Vagina (tissue), 2 donors: Measurements from ENCODE around the gene FAM32A. TPM values are rescaled to one million over a fixed set of nuclear protein-coding genes. Genes with fewer than 3 reads are reported as not detected.

ENCODE experiments used
- DNase-seq, 2 donors: peaks; one replicate each; pipeline ENCODE4 v3.0.0-alpha.2; 2017; ENCODE audit errors: extremely low spot score in 2 of 2
- H3K27ac ChIP-seq: fragments of 200-600 bp; sonication (generic); one replicate; pipeline ENCODE4 v1.5.1; 2019
- H3K27me3 ChIP-seq: fragments of 200-600 bp; sonication (generic); one replicate; pipeline ENCODE4 v1.5.1; 2019
- H3K36me3 ChIP-seq, 2 donors: fragments of 200-600 bp; sonication (generic); one replicate each; pipeline ENCODE4 v1.5.1; 2017 to 2019
- H3K4me1 ChIP-seq: fragments of 200-600 bp; sonication (generic); one replicate; pipeline ENCODE4 v1.5.1; 2019
- H3K4me3 ChIP-seq, 2 donors: fragments of 200-600 bp; sonication (generic); 1 replicate in 1 of 2; 2 replicates in 1 of 2; pipeline ENCODE4 v1.5.1; 2016 to 2019
- H3K9me3 ChIP-seq: fragments of 200-600 bp; sonication (generic); one replicate; pipeline ENCODE4 v1.5.1; 2019
- CTCF ChIP-seq, 3 experiments: fragments of 450-650 bp in 2 of 3; fragments of 200-600 bp in 1 of 3; sonication (generic) in 1 of 3; IDR thresholded peaks; one replicate each; pipeline ENCODE4 v1.5.1; 2017 to 2019; ENCODE audit warnings: antibody characterized with exemption in 3 of 3, mild to moderate bottlenecking in 2 of 3, moderate library complexity in 2 of 3
- POLR2A ChIP-seq, 2 donors: fragments of 450-650 bp; IDR thresholded peaks; one replicate each; pipeline ENCODE4 v1.6.1; 2017; ENCODE audit warnings: antibody characterized with exemption in 2 of 2, mild to moderate bottlenecking in 2 of 2, moderate library complexity in 2 of 2
- POLR2AphosphoS5 ChIP-seq, 2 donors: sonication (generic); formaldehyde crosslinking; IDR thresholded peaks; one replicate each; pipeline ENCODE4 v1.9.0; 2017; ENCODE audit warnings: antibody characterized with exemption in 2 of 2, mild to moderate bottlenecking in 2 of 2, low read depth in 1 of 2; ENCODE audit not compliant: insufficient read depth in 1 of 2
- intact Hi-C: fragments of 100-400 bp; cut with DNase I; formaldehyde crosslinking; loops from one replicate; pipeline ENCODE4 v1.15.1; 2023
- total RNA-seq: library from RNA; depleted of rRNA; stranded (reverse); fragments of >200 nt; gene quantifications from one replicate; pipeline ENCODE4 v1.2.3, GENCODE V29; 2016

Gene FAM32A
- total RNA-seq, 1 donor from 2014 or later = 57.2 TPM

DNA sequence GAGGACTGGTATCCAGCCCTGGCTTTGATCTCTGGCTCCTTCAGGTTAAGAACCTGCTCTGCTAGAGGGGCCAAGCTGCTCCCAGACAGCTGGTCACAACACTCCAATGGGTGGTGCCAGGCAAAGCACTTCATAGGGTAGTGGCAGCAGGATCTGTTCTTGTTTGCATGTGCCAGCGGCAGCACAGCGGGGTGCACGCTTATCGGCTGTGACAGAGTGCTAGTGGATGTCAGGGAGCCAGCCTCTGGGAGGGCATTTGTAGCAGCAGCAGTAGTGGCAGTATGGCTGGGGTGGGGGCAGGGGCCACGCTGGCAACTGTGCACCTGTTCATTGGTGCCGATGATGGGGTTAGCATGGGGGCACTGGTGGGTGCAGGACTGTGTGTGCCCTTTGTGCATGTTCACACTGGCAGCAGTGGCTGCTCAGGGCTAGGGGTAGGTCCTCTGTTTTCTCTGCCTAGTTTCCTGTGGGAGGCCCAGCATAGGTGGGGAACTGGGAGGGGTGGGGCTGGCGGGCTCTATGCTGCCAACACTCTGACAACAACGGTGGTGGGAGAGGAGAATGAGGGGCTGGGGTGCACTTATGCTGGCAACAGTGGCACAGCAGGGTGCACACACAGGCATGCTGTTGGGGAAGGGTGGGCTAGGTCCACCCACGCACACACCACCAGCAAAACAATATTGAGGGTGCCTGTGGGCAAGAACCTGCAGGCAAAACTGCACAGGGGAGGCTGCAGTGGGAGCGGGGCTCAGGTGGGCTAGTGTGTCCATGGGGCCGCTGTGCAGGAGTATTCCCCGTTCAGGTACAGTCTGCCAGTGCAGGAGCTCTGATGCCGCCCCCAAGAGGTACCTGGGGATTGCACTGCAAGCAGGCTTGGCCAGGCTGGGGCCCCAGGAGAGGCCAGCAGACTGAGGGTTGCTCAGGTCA is 31.8 kb downstream of the FAM32A start:
- no peak for DNase-seq
- Histone ChIP-seq H3K36me3 (peaks cover 0 to 43% of the 10 kb centered on the region in 2 donors), H3K9me3 (peaks cover 18% of the 10 kb centered on the region), H3K27ac (no peak overlapping the region), H3K27me3 (no peaks in the 10 kb centered on the region), H3K4me1 (no peaks in the 10 kb centered on the region), H3K4me3 (no peak overlapping the region)
- intact Hi-C loops = no loop called here
- TF ChIP-seq POLR2A (IDR thresholded peaks at IDR 0.05) = no peak
- no peak for TF ChIP-seq CTCF (IDR thresholded peaks at IDR 0.05)
- no peak for TF ChIP-seq POLR2AphosphoS5 (IDR thresholded peaks at IDR 0.05; ENCODE audit: insufficient read depth in 1 of 2, low read depth in 1 of 2)

DNA sequence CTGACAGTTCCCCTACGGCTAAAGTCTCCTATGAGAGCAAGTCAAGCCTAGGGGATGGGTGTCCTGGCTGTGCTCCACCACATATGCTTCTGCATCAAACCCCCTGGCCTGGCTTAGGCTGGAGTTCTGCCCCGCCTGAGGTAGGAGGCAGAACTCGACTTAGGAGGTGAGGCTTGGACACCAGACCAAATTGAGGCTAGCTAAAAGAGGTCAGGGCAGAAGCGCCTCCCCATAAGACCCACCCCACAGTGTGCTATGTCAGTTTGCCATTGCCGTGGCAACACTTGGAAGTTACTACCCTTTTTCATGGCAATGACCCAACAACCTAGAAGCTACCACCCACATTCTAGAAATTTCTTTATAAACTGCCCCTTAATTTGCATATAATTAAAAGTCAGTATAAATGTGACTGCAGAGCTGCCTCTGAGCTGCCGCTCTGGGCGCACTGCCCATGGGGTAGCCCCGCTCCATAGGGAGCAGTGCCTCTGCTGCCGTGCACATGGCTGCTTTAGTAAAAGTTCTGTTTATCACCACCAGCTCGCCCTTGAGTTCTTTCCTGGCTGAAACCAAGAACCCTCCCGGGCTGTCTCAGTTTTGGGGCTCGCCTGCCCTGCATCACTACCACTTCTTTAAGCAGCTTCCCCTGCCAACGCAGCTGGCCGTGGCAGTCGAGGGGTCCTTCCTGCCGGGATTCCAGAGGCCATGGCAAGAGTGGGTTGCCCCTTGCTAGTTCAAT is 32.7 kb downstream of the FAM32A start:
- Histone ChIP-seq H3K9me3 (peaks cover 18% of the 10 kb centered on the region), H3K4me1 (no peaks in the 10 kb centered on the region), H3K4me3 (no peak overlapping the region), H3K36me3 (peaks cover 0 to 52% of the 10 kb centered on the region in 2 donors), H3K27me3 (no peaks in the 10 kb centered on the region), H3K27ac (no peak overlapping the region)
- intact Hi-C loops = no loop called here
- TF ChIP-seq POLR2A (IDR thresholded peaks at IDR 0.05) (no peak), POLR2AphosphoS5 (IDR thresholded peaks at IDR 0.05; ENCODE audit: insufficient read depth in 1 of 2, low read depth in 1 of 2) (no peak), CTCF (IDR thresholded peaks at IDR 0.05) (no peak)
- no peak for DNase-seq

GRCh38 chr19:16218851-16219250 is 33.6 kb downstream of the FAM32A start:
- DNase-seq = no peak
- H3K4me1 ChIP-seq = no peaks in the 10 kb centered on the region
- no peak overlapping the region for H3K27ac ChIP-seq
- TF ChIP-seq POLR2A (IDR thresholded peaks at IDR 0.05) (no peak), CTCF (IDR thresholded peaks at IDR 0.05) (no peak), POLR2AphosphoS5 (IDR thresholded peaks at IDR 0.05; ENCODE audit: insufficient read depth in 1 of 2, low read depth in 1 of 2) (no peak)
- H3K36me3 ChIP-seq = peaks cover 0 to 61% of the 10 kb centered on the region in 2 donors
- intact Hi-C loops = no loop called here
- no peaks in the 10 kb centered on the region for H3K27me3 ChIP-seq
- peaks cover 18% of the 10 kb centered on the region for H3K9me3 ChIP-seq
- H3K4me3 ChIP-seq = no peak overlapping the region

DNA sequence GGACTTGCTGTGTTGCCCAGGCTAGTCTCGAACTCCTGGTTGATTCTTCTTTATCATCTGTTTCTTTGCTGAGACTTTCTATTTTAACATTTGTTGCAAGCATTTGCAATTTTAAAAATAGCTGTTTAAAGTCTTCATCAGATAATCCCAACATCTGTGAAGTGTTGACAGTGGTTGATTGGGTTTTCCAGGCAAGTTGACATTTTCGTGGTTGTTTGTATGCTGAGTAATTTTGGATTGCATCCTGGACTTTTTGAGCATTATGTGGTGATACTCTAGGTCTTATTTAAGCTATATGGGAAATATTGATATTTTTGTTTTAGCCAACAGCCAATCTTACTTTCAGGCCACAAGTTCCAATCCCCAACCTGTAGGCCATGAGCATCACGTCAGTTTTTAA is 37.6 kb downstream of the FAM32A start:
- Histone ChIP-seq H3K4me3 (no peak overlapping the region), H3K9me3 (peaks cover 18% of the 10 kb centered on the region), H3K27me3 (no peaks in the 10 kb centered on the region), H3K27ac (no peak overlapping the region), H3K4me1 (no peaks in the 10 kb centered on the region), H3K36me3 (peaks cover 0 to 87% of the 10 kb centered on the region in 2 donors)
- no peak for TF ChIP-seq POLR2AphosphoS5 (IDR thresholded peaks at IDR 0.05; ENCODE audit: insufficient read depth in 1 of 2, low read depth in 1 of 2)
- no peak for TF ChIP-seq POLR2A (IDR thresholded peaks at IDR 0.05)
- no peak for TF ChIP-seq CTCF (IDR thresholded peaks at IDR 0.05)
- intact Hi-C loops = no loop called here
- no peak for DNase-seq
